SK-N-SH (cell line): ENCODE results near the gene PDCD1. TPM values are rescaled to one million over a fixed set of nuclear protein-coding genes. Genes with fewer than 3 reads are reported as not detected.
A peak's percentile ranks its signal among the peaks of the same experiment; 100 is the strongest.
"Not testable (repeated sequence)": the region's sequence is repeated elsewhere in the genome, so short reads cannot be mapped to it uniquely, and the experiment has no call there.

Experiments used
- CTCF ChIA-PET: fragments of 300-600, 350-600 bp; formaldehyde crosslinking; extraction: SDS; loops from one replicate; lab custom pipeline; 2021; lab: Yijun Ruan, JAX
- POLR2A ChIA-PET: fragments of 350-600 bp; sonication (Branson Sonifier 250); formaldehyde crosslinking; extraction: SDS; loops from one replicate; lab custom pipeline; 2020; ENCODE audit warnings: antibody characterized with exemption, inconsistent platforms; lab: Yijun Ruan, JAX
- DNase-seq: peaks from one replicate; pipeline ENCODE4 v3.0.0; 2012
- H2AFZ ChIP-seq: fragments of 200-600 bp; sonication (generic); 2 replicates; pipeline ENCODE4 v1.8.1; 2016; ENCODE audit warnings: antibody characterized with exemption, mild to moderate bottlenecking, low read depth
- H3F3A ChIP-seq: fragments of 200-600 bp; sonication (generic); replicated peaks from 2 replicates; pipeline ENCODE3; 2016; ENCODE audit warnings: antibody characterized with exemption, mild to moderate bottlenecking; ENCODE audit not compliant: insufficient read depth
- H3K27ac ChIP-seq, 2 experiments: fragments of 200-500 bp in 1 of 2; fragments of 200-600 bp in 1 of 2; sonication (Bioruptor generic) in 1 of 2; sonication (generic), shearing (Covaris generic) in 1 of 2; 2 replicates each; pipeline versions ENCODE4 v1.5.1 to v1.6.1; 2014 to 2016; ENCODE audit warnings: low read depth in 2 of 2, inconsistent platforms in 1 of 2, low read length in 1 of 2, mild to moderate bottlenecking in 1 of 2, mixed read lengths in 1 of 2
- H3K27me3 ChIP-seq: fragments of 200-600 bp; sonication (generic), shearing (Covaris generic); 2 replicates; pipeline ENCODE4 v1.6.1; 2016; ENCODE audit warnings: mixed run types; ENCODE audit not compliant: insufficient read depth
- H3K36me3 ChIP-seq, 2 experiments: fragments of 200-500 bp in 1 of 2; fragments of 200-600 bp in 1 of 2; sonication (Bioruptor generic) in 1 of 2; sonication (generic) in 1 of 2; replicated peaks in 1 of 2; 2 replicates each; pipeline versions ENCODE3 to v1.5.1; 2014 to 2016; ENCODE audit warnings: low read length in 1 of 2, mild to moderate bottlenecking in 1 of 2; ENCODE audit not compliant: insufficient read depth in 2 of 2, control insufficient read depth in 1 of 2
- H3K4me1 ChIP-seq, 2 experiments: fragments of 200-500 bp in 1 of 2; fragments of 200-600 bp in 1 of 2; sonication (Bioruptor generic) in 1 of 2; sonication (generic), shearing (Covaris generic) in 1 of 2; 2 replicates each; pipeline versions ENCODE4 v1.5.1 to v1.6.1; 2014 to 2016; ENCODE audit warnings: low read depth in 1 of 2, low read length in 1 of 2, mixed run types in 1 of 2; ENCODE audit not compliant: insufficient read depth in 2 of 2, control insufficient read depth in 1 of 2
- H3K4me2 ChIP-seq: fragments of 200-600 bp; sonication (generic), shearing (Covaris generic); 2 replicates; pipeline ENCODE4 v1.6.1; 2017; ENCODE audit warnings: mixed run types
- H3K4me3 ChIP-seq, 2 experiments: fragments of 200-500 bp in 1 of 2; fragments of 200-600 bp in 1 of 2; sonication (Bioruptor generic) in 1 of 2; sonication (generic), shearing (Covaris generic) in 1 of 2; 2 replicates each; pipeline versions ENCODE4 v1.5.1 to v1.8.1; 2014 to 2016; ENCODE audit warnings: low read depth in 2 of 2, inconsistent platforms in 1 of 2, low read length in 1 of 2, mild to moderate bottlenecking in 1 of 2, mixed read lengths in 1 of 2, moderate library complexity in 1 of 2
- H3K79me2 ChIP-seq: fragments of 200-600 bp; sonication (generic); 2 replicates; pipeline ENCODE4 v1.8.1; 2017; ENCODE audit warnings: mild to moderate bottlenecking; ENCODE audit not compliant: insufficient read depth
- H3K9ac ChIP-seq: fragments of 200-600 bp; sonication (generic); 2 replicates; pipeline ENCODE4 v1.6.1; 2017; ENCODE audit warnings: mixed run types
- H3K9me2 ChIP-seq: fragments of 200-600 bp; sonication (generic); 2 replicates; pipeline ENCODE4 v1.6.1; 2017; ENCODE audit warnings: mixed run types
- H3K9me3 ChIP-seq: fragments of 200-600 bp; sonication (generic); 2 replicates; pipeline ENCODE4 v1.6.1; 2017; ENCODE audit warnings: mixed run types, mild to moderate bottlenecking, moderate library complexity
- H4K20me1 ChIP-seq: fragments of 200-600 bp; sonication (generic); 2 replicates; pipeline ENCODE4 v1.6.1; 2017; ENCODE audit warnings: mild to moderate bottlenecking, mixed run types; ENCODE audit not compliant: insufficient read depth
- FOXM1 ChIP-seq: IDR thresholded peaks from 2 replicates; pipeline ENCODE4 v1.4.0; 2012; ENCODE audit warnings: low read depth, mild to moderate bottlenecking
- GATA2 ChIP-seq: sonication (generic); formaldehyde crosslinking; IDR thresholded peaks from 2 replicates; pipeline ENCODE4 v1.5.0; 2020; ENCODE audit warnings: mild to moderate bottlenecking, missing genetic modification reagents
- POLR2AphosphoS5 ChIP-seq: IDR thresholded peaks from 2 replicates; pipeline ENCODE4 v1.6.1; 2012; ENCODE audit warnings: low read depth, low read length
- RAD21 ChIP-seq: IDR thresholded peaks from 2 replicates; pipeline ENCODE4 v1.6.1; 2012; ENCODE audit warnings: mild to moderate bottlenecking, low read length
- REST ChIP-seq: IDR thresholded peaks from 2 replicates; pipeline ENCODE4 v1.6.1; 2012; ENCODE audit warnings: mild to moderate bottlenecking, low read depth, low read length, moderate library complexity
- RFX5 ChIP-seq: IDR thresholded peaks from 2 replicates; pipeline ENCODE4 v1.6.1; 2012; ENCODE audit warnings: mild to moderate bottlenecking, improper control_type of control experiment, low read length
- RXRA ChIP-seq: IDR thresholded peaks from 2 replicates; pipeline ENCODE4 v1.4.0; 2012; ENCODE audit warnings: low read depth, mild to moderate bottlenecking, borderline replicate concordance
- SIN3A ChIP-seq: IDR thresholded peaks from 2 replicates; pipeline ENCODE4 v1.6.1; 2012; ENCODE audit warnings: low read depth, mild to moderate bottlenecking, low read length, moderate library complexity, borderline replicate concordance
- TAF1 ChIP-seq: IDR thresholded peaks from 2 replicates; pipeline ENCODE4 v1.6.1; 2012; ENCODE audit warnings: low read depth, mild to moderate bottlenecking, low read length, moderate library complexity, borderline replicate concordance
- USF2 ChIP-seq: fragments of 150-350 bp; IDR thresholded peaks from 2 replicates; pipeline ENCODE4 v1.6.1; 2017; ENCODE audit warnings: antibody characterized with exemption, low read length, low read depth, borderline replicate concordance
- WGBS: methylation state at CpG from one replicate; pipeline ENCODE4 v1.1.6; 2017; ENCODE audit warnings: low lambda C conversion rate; 5-methylcytosine and 5-hydroxymethylcytosine counted together
- polyA plus RNA-seq, 3 experiments: library from polyadenylated mRNA; depleted of rRNA; stranded (reverse); fragments of >200 nt; gene quantifications; 2 replicates each; pipeline ENCODE4 v1.2.3, GENCODE V29; 2012
- TF ChIP-seq, protein P1 (sequence below): IDR thresholded peaks from 2 replicates; pipeline ENCODE4 v1.4.0; 2012; ENCODE audit warnings: low read depth

Gene PDCD1
- polyA plus RNA-seq, 1 of the 3 experiments (the other 2 are of a cell fraction) = not detected

GRCh38 chr2:241801611-241802420, 56.9 kb downstream of the PDCD1 start:
- TF ChIP-seq, protein P1, sequence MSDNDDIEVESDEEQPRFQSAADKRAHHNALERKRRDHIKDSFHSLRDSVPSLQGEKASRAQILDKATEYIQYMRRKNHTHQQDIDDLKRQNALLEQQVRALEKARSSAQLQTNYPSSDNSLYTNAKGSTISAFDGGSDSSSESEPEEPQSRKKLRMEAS = no peak
- TF ChIP-seq POLR2AphosphoS5 (no peak), RFX5 (no peak), TAF1 (no peak), FOXM1 (no peak), USF2 (no peak), RAD21 (no peak), SIN3A (no peak), RXRA (no peak), REST (no peak), GATA2 (no peak)
- H3F3A ChIP-seq = no peaks in the 10 kb centered on the region
- H3K27ac ChIP-seq = no peak overlapping the region
- H3K9me3 ChIP-seq = no peaks in the 10 kb centered on the region
- no peak overlapping the region for H3K4me2 ChIP-seq
- H4K20me1 ChIP-seq = no peaks in the 10 kb centered on the region
- H3K4me3 ChIP-seq = no peak overlapping the region
- H3K9me2 ChIP-seq = no peaks in the 10 kb centered on the region
- no peak overlapping the region for H3K9ac ChIP-seq
- ChIA-PET POLR2A (no interaction called here), CTCF (interaction anchor here (1.0 kb wide), 1 partner anchor 99 kb away, joined by 3 read pairs; no protein-coding TSS in a partner anchor)
- 96% methylated on average over 17 of the region's 44 CpGs for WGBS
- H3K79me2 ChIP-seq = no peaks in the 10 kb centered on the region
- no peaks in the 10 kb centered on the region for H3K36me3 ChIP-seq
- peak; percentile 42 for DNase-seq
- H2AFZ ChIP-seq = no peak overlapping the region
- no peaks in the 10 kb centered on the region for H3K27me3 ChIP-seq
- peaks cover 6 to 38% of the 10 kb centered on the region in 2 experiments; a peak in 3 of 4 replicates for H3K4me1 ChIP-seq

- H4K20me1 ChIP-seq, H3K27ac ChIP-seq, CTCF ChIA-PET, H3K27me3 ChIP-seq, H3K79me2 ChIP-seq, DNase-seq, H3K4me2 ChIP-seq, H3K9me2 ChIP-seq, H3K9ac ChIP-seq, H2AFZ ChIP-seq, H3K9me3 ChIP-seq, H3K4me3 ChIP-seq, H3K36me3 ChIP-seq, POLR2A ChIA-PET, H3F3A ChIP-seq: not testable (repeated sequence)
- peaks cover 6 to 38% of the 10 kb centered on the region in 2 experiments; a peak in 3 of 4 replicates for H3K4me1 ChIP-seq
- 93% methylated on average over 35 of the region's 35 CpGs for WGBS
These were observed 58.3 kb downstream of the PDCD1 start for GRCh38 chr2:241800198-241800903.

Other genes with a start within 250 kb of the PDCD1 start
- gene THAP4, start 221.7 kb downstream of the PDCD1 start, polyA plus RNA-seq (2012; rRNA removed) = 46.0 and 64.7 TPM in 2 replicates
- gene ATG4B, start 221.2 kb downstream of the PDCD1 start, polyA plus RNA-seq (2012; rRNA removed) = 105 and 107 TPM in 2 replicates
- 36.3 and 51.1 TPM in 2 replicates for gene DTYMK, start 172.1 kb downstream of the PDCD1 start, polyA plus RNA-seq (2012; rRNA removed)
- gene ING5, start 156.9 kb downstream of the PDCD1 start, polyA plus RNA-seq (2012; rRNA removed) = 56.3 and 62.9 TPM in 2 replicates
- gene D2HGDH, start 124.3 kb downstream of the PDCD1 start, polyA plus RNA-seq (2012; rRNA removed) = 33.7 and 36.3 TPM in 2 replicates
- 0.10 and 0.15 TPM in 2 replicates for gene GAL3ST2, start 82.1 kb downstream of the PDCD1 start, polyA plus RNA-seq (2012; rRNA removed)
- 0.05 TPM in 1 of 2 replicates, not detected in the other for gene NEU4, start 49.7 kb downstream of the PDCD1 start, polyA plus RNA-seq (2012; rRNA removed)
- gene RTP5, start 10.8 kb upstream of the PDCD1 start, polyA plus RNA-seq (2012; rRNA removed) = not detected in 2 replicates